Activated T-helper 1 cell treated with Interleukin-2 at 50 U/mL for 16 hours (primary cell): ENCODE data around the gene FMR1NB.

Source experiments
- DNase-seq: peaks from one replicate; pipeline ENCODE4 v3.0.0-alpha.2; 2020; ENCODE audit warnings: low read depth

Gene FMR1NB

GRCh38 chrX:148070504-148070877, 89.4 kb downstream of the FMR1NB start:
- no peak for DNase-seq
